HG03159 (cell line): ENCODE results near the gene TPRX1.
"Not testable (repeated sequence)": the region's sequence is repeated elsewhere in the genome, so short reads cannot be mapped to it uniquely, and the experiment has no call there.

ENCODE experiments used
- ATAC-seq: cut with Tn5 transposase; IDR thresholded peaks from one replicate; pipeline ENCODE4 v1.9.1; 2021; ENCODE audit warnings: mild to moderate bottlenecking, moderate library complexity; ENCODE audit not compliant: unreplicated experiment

The TPRX1 gene

GRCh38 chr19:47769534-47769933, 34.8 kb downstream of the TPRX1 start:
- ATAC-seq: no peak

GRCh38 chr19:47768604-47769003, 35.7 kb downstream of the TPRX1 start:
- no peak for ATAC-seq

GRCh38 chr19:47767349-47767748, 37.0 kb downstream of the TPRX1 start:
- ATAC-seq: no peak

GRCh38 chr19:47766670-47767069, 37.7 kb downstream of the TPRX1 start:
- ATAC-seq: no peak

GRCh38 chr19:47766359-47766620, 38.1 kb downstream of the TPRX1 start:
- no peak for ATAC-seq

- no peak for ATAC-seq
Observed at GRCh38 chr19:47765523-47766358, 38.6 kb downstream of the TPRX1 start.

- not testable (repeated sequence) for ATAC-seq
Observed at GRCh38 chr19:47764705-47765104, 39.6 kb downstream of the TPRX1 start.

GRCh38 chr19:47762615-47763308, 41.6 kb downstream of the TPRX1 start:
- ATAC-seq: no peak

GRCh38 chr19:47762151-47762550, 42.2 kb downstream of the TPRX1 start:
- ATAC-seq: no peak

- no peak for ATAC-seq
Observed at GRCh38 chr19:47761566-47761965, 42.8 kb downstream of the TPRX1 start.

- no peak for ATAC-seq
Observed at GRCh38 chr19:47760632-47760999, 43.7 kb downstream of the TPRX1 start.

- ATAC-seq: no peak
Observed at GRCh38 chr19:47758443-47758804, 45.9 kb downstream of the TPRX1 start.

GRCh38 chr19:47757617-47758442, 46.5 kb downstream of the TPRX1 start:
- no peak for ATAC-seq

- no peak for ATAC-seq
Observed at GRCh38 chr19:47756953-47757608, 47.3 kb downstream of the TPRX1 start.

GRCh38 chr19:47756627-47756929, 47.8 kb downstream of the TPRX1 start:
- no peak for ATAC-seq

GRCh38 chr19:47755762-47756626, 48.4 kb downstream of the TPRX1 start:
- no peak for ATAC-seq

GRCh38 chr19:47755065-47755761, 49.1 kb downstream of the TPRX1 start:
- no peak for ATAC-seq

GRCh38 chr19:47754206-47755064, 49.9 kb downstream of the TPRX1 start:
- no peak for ATAC-seq
